Medulla oblongata (tissue), 1 donor: ENCODE measurements around the gene MAP6.

Experiments
- DNase-seq: peaks from one replicate; pipeline ENCODE4 v3.0.0-alpha.2; 2015; ENCODE audit errors: extremely low spot score

The MAP6 gene

GRCh38 chr11:75631086-75631730 lies 37.6 kb downstream of the MAP6 start:
- DNase-seq: no peak

- no peak for DNase-seq
These were observed 40.8 kb downstream of the MAP6 start for GRCh38 chr11:75627906-75628668.

GRCh38 chr11:75626889-75627529 lies 41.8 kb downstream of the MAP6 start:
- DNase-seq: no peak

- DNase-seq: no peak
These were observed 42.6 kb downstream of the MAP6 start for GRCh38 chr11:75625991-75626888.

- no peak for DNase-seq
These were observed 43.8 kb downstream of the MAP6 start for GRCh38 chr11:75625021-75625420.

GRCh38 chr11:75616281-75616680 lies 52.6 kb downstream of the MAP6 start:
- no peak for DNase-seq

- DNase-seq: no peak
These were observed 53.1 kb downstream of the MAP6 start for GRCh38 chr11:75615751-75616150.

GRCh38 chr11:75611823-75612222 lies 57.0 kb downstream of the MAP6 start:
- DNase-seq: no peak

- DNase-seq: no peak
These were observed 62.7 kb downstream of the MAP6 start for GRCh38 chr11:75606099-75606498.

- DNase-seq: no peak
These were observed 64.8 kb downstream of the MAP6 start for GRCh38 chr11:75603791-75604736.

GRCh38 chr11:75602951-75603350 lies 65.9 kb downstream of the MAP6 start:
- no peak for DNase-seq

- DNase-seq: no peak
These were observed 67.3 kb downstream of the MAP6 start for GRCh38 chr11:75601494-75601893.

- DNase-seq: no peak
These were observed 68.5 kb downstream of the MAP6 start for GRCh38 chr11:75600356-75600755.

GRCh38 chr11:75598900-75599299 lies 69.9 kb downstream of the MAP6 start:
- DNase-seq: no peak

GRCh38 chr11:75598264-75598663 lies 70.6 kb downstream of the MAP6 start:
- DNase-seq: no peak

- peak; percentile 40 for DNase-seq
These were observed 71.2 kb downstream of the MAP6 start for GRCh38 chr11:75597636-75598035.

- DNase-seq: no peak
These were observed 71.9 kb downstream of the MAP6 start for GRCh38 chr11:75596914-75597313.

- no peak for DNase-seq
These were observed 73.4 kb downstream of the MAP6 start for GRCh38 chr11:75595429-75595828.

- DNase-seq: no peak
These were observed 74.6 kb downstream of the MAP6 start for GRCh38 chr11:75594211-75594610.

- DNase-seq: no peak
These were observed 75.4 kb downstream of the MAP6 start for GRCh38 chr11:75593286-75593915.
